Colonic mucosa (tissue), 4 donors: Measurements from ENCODE around the gene KRT13. TPM values are rescaled to one million over a fixed set of nuclear protein-coding genes. Genes with fewer than 3 reads are reported as not detected.

Experiments used
- DNase-seq: peaks from one replicate; pipeline ENCODE4 v3.0.0-alpha.2; 2020
- H3K27ac ChIP-seq: fragments of 200-600 bp; one replicate; pipeline ENCODE4 v1.8.0; 2021
- H3K27me3 ChIP-seq: fragments of 200-600 bp; one replicate; pipeline ENCODE4 v1.8.0; 2021
- H3K36me3 ChIP-seq: fragments of 200-600 bp; one replicate; pipeline ENCODE4 v1.8.0; 2021
- H3K4me1 ChIP-seq: fragments of 200-600 bp; one replicate; pipeline ENCODE4 v1.8.0; 2021; ENCODE audit warnings: mild to moderate bottlenecking
- H3K4me3 ChIP-seq: fragments of 200-600 bp; one replicate; pipeline ENCODE4 v1.8.0; 2021
- H3K9ac ChIP-seq, 2 donors: one replicate each; pipeline ENCODE4 v1.7.0; 2013; ENCODE audit warnings: control low read depth in 2 of 2, low read depth in 2 of 2, low read length in 2 of 2
- H3K9me3 ChIP-seq: fragments of 200-600 bp; one replicate; pipeline ENCODE4 v1.8.0; 2021
- CTCF ChIP-seq: fragments of 200-600 bp; IDR thresholded peaks from one replicate; pipeline ENCODE4 v1.8.0; 2022; ENCODE audit warnings: antibody characterized with exemption, mild to moderate bottlenecking
- intact Hi-C: fragments of 100-400 bp; cut with DNase I; formaldehyde crosslinking; loops from one replicate; pipeline ENCODE4 v1.14.1; 2022
- total RNA-seq, 2 donors: library from RNA; stranded (reverse); fragmentation: NEBNext Ultra II Directional in 1 of 2; extraction: Animal tissue kit (Norgen Biotek cat#: 25700) in 1 of 2; gene quantifications; one replicate each; pipeline ENCODE4 v1.2.1, GENCODE V29; 2021
- donor health status: healthy.
- donor health status: DM: no; HTN: no; CAD: no.
- donor health status: DM: no; HTN: no; CAD: no.

KRT13 gene
- total RNA-seq, 2 donors from 2014 or later, result 0.25 TPM; not detected in 1

- no peak for TF ChIP-seq CTCF
- peaks cover 15% of the 10 kb centered on the region for H3K27me3 ChIP-seq
- peak overlapping the region; percentile 82 for H3K27ac ChIP-seq
- DNase-seq, result no peak
- H3K4me3 ChIP-seq, result no peak overlapping the region
- peaks cover 20% of the 10 kb centered on the region for H3K4me1 ChIP-seq
- peak overlapping the region in 1 of 2 donors; percentile 66 for H3K9ac ChIP-seq
- intact Hi-C loops, result no loop called here
- no peaks in the 10 kb centered on the region for H3K36me3 ChIP-seq
- H3K9me3 ChIP-seq, result no peaks in the 10 kb centered on the region
These were observed 18.8 kb upstream of the KRT13 start for GRCh38 chr17:41524261-41524660.

GRCh38 chr17:41523787-41524186 is 18.4 kb upstream of the KRT13 start:
- Histone ChIP-seq H3K9me3 (no peaks in the 10 kb centered on the region), H3K36me3 (no peaks in the 10 kb centered on the region), H3K27ac (peak overlapping the region; percentile 82), H3K4me3 (no peak overlapping the region), H3K9ac (peak overlapping the region in 1 of 2 donors; percentile 66), H3K27me3 (peaks cover 15% of the 10 kb centered on the region), H3K4me1 (peaks cover 20% of the 10 kb centered on the region)
- no peak for DNase-seq
- intact Hi-C loops, result no loop called here
- no peak for TF ChIP-seq CTCF

- intact Hi-C loops, result no loop called here
- Histone ChIP-seq H3K27me3 (peaks cover 10% of the 10 kb centered on the region), H3K36me3 (no peaks in the 10 kb centered on the region), H3K4me1 (peaks cover 20% of the 10 kb centered on the region), H3K27ac (peak overlapping the region; percentile 82), H3K4me3 (no peak overlapping the region), H3K9ac (peak overlapping the region in 1 of 2 donors; percentile 66), H3K9me3 (no peaks in the 10 kb centered on the region)
- TF ChIP-seq CTCF, result no peak
- no peak for DNase-seq
These were observed 17.8 kb upstream of the KRT13 start for GRCh38 chr17:41523225-41523593.

GRCh38 chr17:41522301-41523224 is 17.2 kb upstream of the KRT13 start:
- intact Hi-C loops, result no loop called here
- Histone ChIP-seq H3K27me3 (peaks cover 4% of the 10 kb centered on the region), H3K9me3 (no peaks in the 10 kb centered on the region), H3K9ac (peak overlapping the region; percentile 39 to 66), H3K36me3 (no peaks in the 10 kb centered on the region), H3K4me1 (peaks cover 20% of the 10 kb centered on the region), H3K4me3 (no peak overlapping the region), H3K27ac (peak overlapping the region; percentile 82)
- DNase-seq, result peak; percentile 56
- TF ChIP-seq CTCF, result no peak

- peak; percentile 87 for DNase-seq
- Histone ChIP-seq H3K27ac (peak overlapping the region; percentile 82), H3K9me3 (no peaks in the 10 kb centered on the region), H3K9ac (peak overlapping the region; percentile 30 to 66), H3K27me3 (no peaks in the 10 kb centered on the region), H3K4me3 (no peak overlapping the region), H3K36me3 (no peaks in the 10 kb centered on the region), H3K4me1 (peaks cover 20% of the 10 kb centered on the region)
- no peak for TF ChIP-seq CTCF
- intact Hi-C loops, result no loop called here
These were observed 16.3 kb upstream of the KRT13 start for GRCh38 chr17:41521574-41522261.
